Measurements from ENCODE around the gene TRIM2. TPM values are rescaled to one million over a fixed set of nuclear protein-coding genes. Genes with fewer than 3 reads are reported as not detected.

TRIM2 gene
- total and polyA plus RNA-seq, 2 donors (not counting 1 experiment from before 2014, with no cell fraction given) = 39.6 to 90.8 TPM

GRCh38 chr4:153273751-153274150, 69.5 kb downstream of the TRIM2 start:
- Histone ChIP-seq H3K36me3 (ENCODE audit: control insufficient read depth, insufficient read depth, low read length) (no peaks in the 10 kb centered on the region), H3K4me2 (ENCODE audit: extremely low read depth, insufficient read depth, low read length) (no peak overlapping the region), H3K27ac (ENCODE audit: insufficient read depth, low read length) (no peak overlapping the region), H3K27me3 (ENCODE audit: control insufficient read depth, insufficient read depth, low read length) (no peaks in the 10 kb centered on the region), H2AFZ (ENCODE audit: low read length) (no peak overlapping the region), H3K4me3 (replicated peaks in 1 of 4; ENCODE audit: control extremely low read depth in 1 of 4, insufficient read depth in 1 of 4, low read depth in 3 of 4, low read length in 4 of 4) (no peak overlapping the region), H4K20me1 (ENCODE audit: control insufficient read depth, extremely low read depth, insufficient read depth, low read length) (no peaks in the 10 kb centered on the region), H3K9ac (ENCODE audit: insufficient read depth, low read length) (no peak overlapping the region), H3K9me3 (ENCODE audit: control insufficient read depth, insufficient read depth, low read depth, low read length) (no peaks in the 10 kb centered on the region), H3K79me2 (ENCODE audit: control insufficient read depth, insufficient read depth, low read length) (no peaks in the 10 kb centered on the region), H3K4me1 (ENCODE audit: control insufficient read depth, extremely low read depth, insufficient read depth, low read length) (no peaks in the 10 kb centered on the region)
- no peak for TF ChIP-seq CTCF (conservative IDR thresholded peaks at IDR 0.05 in 1 of 2, IDR thresholded peaks at IDR 0.05 in 1 of 2; ENCODE audit: low read depth in 1 of 2, low read length in 2 of 2)
- no peak for TF ChIP-seq EZH2 (IDR thresholded peaks at IDR 0.05; ENCODE audit: low read length, missing control alignments)
- no peak for DNase-seq (ENCODE audit: low read depth in 2 of 2)

GRCh38 chr4:153274967-153275366, 70.7 kb downstream of the TRIM2 start:
- Histone ChIP-seq H3K4me1 (ENCODE audit: control insufficient read depth, extremely low read depth, insufficient read depth, low read length) (no peaks in the 10 kb centered on the region), H3K9ac (ENCODE audit: insufficient read depth, low read length) (no peak overlapping the region), H4K20me1 (ENCODE audit: control insufficient read depth, extremely low read depth, insufficient read depth, low read length) (no peaks in the 10 kb centered on the region), H3K27ac (ENCODE audit: insufficient read depth, low read length) (no peak overlapping the region), H2AFZ (ENCODE audit: low read length) (no peak overlapping the region), H3K36me3 (ENCODE audit: control insufficient read depth, insufficient read depth, low read length) (no peaks in the 10 kb centered on the region), H3K27me3 (ENCODE audit: control insufficient read depth, insufficient read depth, low read length) (no peaks in the 10 kb centered on the region), H3K4me2 (ENCODE audit: extremely low read depth, insufficient read depth, low read length) (no peak overlapping the region), H3K79me2 (ENCODE audit: control insufficient read depth, insufficient read depth, low read length) (no peaks in the 10 kb centered on the region), H3K9me3 (ENCODE audit: control insufficient read depth, insufficient read depth, low read depth, low read length) (no peaks in the 10 kb centered on the region), H3K4me3 (replicated peaks in 1 of 4; ENCODE audit: control extremely low read depth in 1 of 4, insufficient read depth in 1 of 4, low read depth in 3 of 4, low read length in 4 of 4) (no peak overlapping the region)
- TF ChIP-seq CTCF (conservative IDR thresholded peaks at IDR 0.05 in 1 of 2, IDR thresholded peaks at IDR 0.05 in 1 of 2; ENCODE audit: low read depth in 1 of 2, low read length in 2 of 2) (no peak), EZH2 (IDR thresholded peaks at IDR 0.05; ENCODE audit: low read length, missing control alignments) (no peak)
- peak in 1 of 2 donors; percentile 6 for DNase-seq (ENCODE audit: low read depth in 2 of 2)

GRCh38 chr4:153275380-153276276, 71.4 kb downstream of the TRIM2 start:
- TF ChIP-seq CTCF (conservative IDR thresholded peaks at IDR 0.05 in 1 of 2, IDR thresholded peaks at IDR 0.05 in 1 of 2; ENCODE audit: low read depth in 1 of 2, low read length in 2 of 2) = no peak
- TF ChIP-seq EZH2 (IDR thresholded peaks at IDR 0.05; ENCODE audit: low read length, missing control alignments) = no peak
- Histone ChIP-seq H3K36me3 (ENCODE audit: control insufficient read depth, insufficient read depth, low read length) (no peaks in the 10 kb centered on the region), H3K27me3 (ENCODE audit: control insufficient read depth, insufficient read depth, low read length) (no peaks in the 10 kb centered on the region), H3K9me3 (ENCODE audit: control insufficient read depth, insufficient read depth, low read depth, low read length) (no peaks in the 10 kb centered on the region), H3K79me2 (ENCODE audit: control insufficient read depth, insufficient read depth, low read length) (no peaks in the 10 kb centered on the region), H3K27ac (ENCODE audit: insufficient read depth, low read length) (no peak overlapping the region), H3K4me1 (ENCODE audit: control insufficient read depth, extremely low read depth, insufficient read depth, low read length) (no peaks in the 10 kb centered on the region), H3K9ac (ENCODE audit: insufficient read depth, low read length) (no peak overlapping the region), H3K4me2 (ENCODE audit: extremely low read depth, insufficient read depth, low read length) (no peak overlapping the region), H4K20me1 (ENCODE audit: control insufficient read depth, extremely low read depth, insufficient read depth, low read length) (no peaks in the 10 kb centered on the region), H2AFZ (ENCODE audit: low read length) (no peak overlapping the region), H3K4me3 (replicated peaks in 1 of 4; ENCODE audit: control extremely low read depth in 1 of 4, insufficient read depth in 1 of 4, low read depth in 3 of 4, low read length in 4 of 4) (no peak overlapping the region)
- DNase-seq (ENCODE audit: low read depth in 2 of 2) = no peak
